ENCODE data around the gene ZNF600.
A peak's percentile ranks its signal among the peaks of the same experiment; 100 is the strongest.
"Not testable (repeated sequence)": the region's sequence is repeated elsewhere in the genome, so short reads cannot be mapped to it uniquely, and the experiment has no call there.

The ZNF600 gene

GRCh38 chr19:52786464-52787354, at the start of gene ZNF600:
TSS of gene ZNF600 (minus strand) at chr19:52786791. CDS start at chr19:52778888, 7,903 bp downstream.
- peak; percentile 62 to 63 for DNase-seq (ENCODE audit: low read depth in 1 of 2, low spot score in 1 of 2)

DNA sequence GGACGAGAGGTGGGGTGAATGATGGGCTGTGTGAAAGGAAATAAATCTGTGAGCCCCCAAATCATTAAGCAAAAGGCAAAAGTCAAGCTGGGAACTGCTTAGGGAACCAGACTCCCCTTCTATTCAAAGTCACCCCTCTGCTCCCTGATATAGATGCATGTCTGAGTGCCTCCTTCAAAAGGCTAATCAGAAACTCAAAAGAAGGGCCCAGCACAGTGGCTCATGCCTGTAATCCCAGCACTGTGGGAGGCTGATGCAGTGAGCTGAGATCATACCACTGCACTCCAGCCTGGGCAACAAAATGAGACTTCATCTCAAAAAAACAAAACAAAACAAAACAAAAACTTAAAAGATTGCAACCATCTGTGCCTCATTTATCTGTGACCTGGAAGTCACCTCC, 47.7 kb upstream of the ZNF600 start:
- DNase-seq (ENCODE audit: low read depth in 1 of 2, low spot score in 1 of 2), result not testable (repeated sequence)

- DNase-seq (ENCODE audit: low read depth in 1 of 2, low spot score in 1 of 2), result not testable (repeated sequence)
These were observed 47.0 kb upstream of the ZNF600 start for GRCh38 chr19:52833541-52833940.

DNA sequence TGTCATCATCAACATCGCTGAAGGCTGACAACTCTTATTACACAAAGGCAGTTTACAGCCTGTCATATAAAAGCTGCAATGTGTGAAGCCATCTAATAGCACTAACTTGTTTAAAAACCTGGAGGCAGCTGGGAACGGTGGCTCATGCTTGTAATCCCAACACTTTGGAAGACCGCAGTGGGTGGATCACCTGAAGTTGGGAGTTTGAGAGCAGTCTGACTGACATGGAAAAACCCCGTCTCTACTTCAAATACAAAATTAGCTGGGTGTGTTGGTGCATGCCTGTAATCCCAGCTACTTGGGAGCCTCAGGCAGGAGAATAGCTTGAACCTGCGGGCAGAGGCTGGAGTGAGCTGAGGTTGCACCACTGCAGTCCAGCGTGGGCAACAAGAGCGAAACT, 43.3 kb upstream of the ZNF600 start:
- DNase-seq (ENCODE audit: low read depth in 1 of 2, low spot score in 1 of 2), result not testable (repeated sequence)

GRCh38 chr19:52825765-52826164, 39.2 kb upstream of the ZNF600 start:
- no peak for DNase-seq (ENCODE audit: low read depth in 1 of 2, low spot score in 1 of 2)

GRCh38 chr19:52823676-52824075, 37.1 kb upstream of the ZNF600 start:
- DNase-seq (ENCODE audit: low read depth in 1 of 2, low spot score in 1 of 2), result no peak

DNA sequence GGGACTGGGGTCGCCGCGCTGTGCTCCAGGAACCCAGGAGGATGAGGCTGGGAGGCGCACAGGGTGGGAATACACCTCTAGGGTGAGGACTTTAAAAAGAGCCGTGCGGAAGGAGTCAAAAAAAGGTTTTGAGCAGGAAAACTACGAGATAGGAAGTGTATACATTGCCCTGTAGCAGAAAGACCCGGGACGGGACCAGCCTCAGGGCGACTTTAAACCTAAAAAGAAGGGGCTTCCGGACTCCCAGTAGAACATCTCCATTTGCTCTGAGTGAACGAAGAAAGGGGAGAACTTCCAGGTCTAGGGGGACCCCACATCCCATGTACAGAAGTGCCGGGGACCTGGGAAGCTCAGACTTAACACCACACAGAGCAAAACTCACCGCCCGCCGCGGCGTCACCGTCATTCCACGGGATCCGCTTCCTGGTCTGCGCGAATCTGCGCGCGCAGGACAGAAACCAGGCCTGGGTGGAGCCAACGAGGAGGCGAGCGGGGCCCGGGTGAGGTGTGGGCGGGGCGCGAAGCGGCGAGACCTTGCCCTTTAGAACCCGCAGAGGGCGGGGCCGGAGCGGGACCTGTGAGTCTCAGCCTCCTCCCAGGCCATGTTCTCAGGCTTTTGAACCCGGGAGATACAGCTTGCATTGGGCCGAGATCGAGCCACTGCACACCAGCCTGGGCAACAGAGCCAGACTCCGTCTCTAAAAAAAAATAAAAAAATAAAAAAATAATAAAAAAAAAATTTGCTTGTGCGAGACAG, 34.8 kb upstream of the ZNF600 start, which contains the start of gene ZNF28:
ZNF28 (minus strand) TSS at position 430 of the 757 bp plus-strand sequence. CDS start 3,675 bp downstream, outside the sequence.
- peak; percentile 25 to 39 for DNase-seq (ENCODE audit: low read depth in 1 of 2, low spot score in 1 of 2)

DNA sequence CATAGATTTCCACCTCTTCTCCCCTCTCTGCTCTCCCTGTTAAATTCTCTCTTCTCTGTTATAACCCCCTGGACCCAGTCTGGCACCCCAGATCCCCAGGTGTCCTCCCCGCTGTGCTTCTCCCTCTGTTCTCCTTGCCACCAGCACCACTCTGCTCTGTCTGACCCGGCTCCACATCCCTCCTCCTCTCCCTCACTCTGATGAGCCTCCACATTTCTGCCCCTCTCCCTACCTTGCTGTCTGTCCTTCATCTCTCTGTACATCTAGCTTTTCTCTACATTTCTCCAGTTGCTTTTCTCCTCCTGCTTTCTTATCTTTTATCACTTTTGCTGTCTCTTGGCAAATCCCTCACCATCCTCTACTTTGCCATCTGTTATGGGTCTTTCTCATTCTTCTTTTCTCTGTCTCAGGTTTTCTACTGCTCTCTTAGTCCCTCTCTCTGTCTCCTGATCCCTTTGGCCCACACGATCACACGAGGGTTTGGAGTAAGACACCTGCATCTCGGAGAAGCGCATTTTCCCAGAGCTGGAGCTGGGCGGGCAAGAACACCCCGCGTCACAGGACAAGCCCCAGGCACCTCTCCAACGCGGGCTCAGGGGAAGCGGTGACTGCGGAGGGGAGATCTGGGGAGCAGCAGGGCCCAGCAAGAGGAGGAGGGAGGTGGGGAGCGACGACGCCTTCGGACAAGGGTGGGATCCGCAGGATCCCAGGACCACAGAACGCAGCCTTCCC, 34.0 kb upstream of the ZNF600 start:
- not testable (repeated sequence) for DNase-seq (ENCODE audit: low read depth in 1 of 2, low spot score in 1 of 2)

- no peak for DNase-seq (ENCODE audit: low read depth in 1 of 2, low spot score in 1 of 2)
These were observed 23.2 kb upstream of the ZNF600 start for GRCh38 chr19:52809801-52810200.

GRCh38 chr19:52799950-52800640, 13.5 kb upstream of the ZNF600 start:
- not testable (repeated sequence) for DNase-seq (ENCODE audit: low read depth in 1 of 2, low spot score in 1 of 2)

DNA sequence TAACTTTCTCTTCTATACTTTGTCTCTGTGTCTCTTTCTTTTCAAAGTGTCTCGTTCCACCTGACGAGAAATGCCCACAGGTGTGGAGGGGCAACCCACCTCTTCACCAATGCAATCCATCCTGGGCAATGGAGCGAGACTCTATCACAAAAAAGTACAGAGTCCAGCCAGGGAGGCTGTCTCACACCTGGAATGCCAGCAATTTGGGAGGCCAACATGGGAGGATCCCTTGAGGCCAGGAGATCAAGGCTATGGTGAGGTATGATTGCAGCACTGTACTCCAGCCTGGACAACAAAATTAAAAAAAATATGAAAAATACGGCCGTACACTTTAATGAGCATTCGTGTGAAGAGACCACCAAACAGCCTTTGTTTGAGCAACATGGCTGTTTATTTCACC, 2.8 kb upstream of the ZNF600 start:
- no peak for DNase-seq (ENCODE audit: low read depth in 1 of 2, low spot score in 1 of 2)

GRCh38 chr19:52786078-52786463, 520 bp downstream of the ZNF600 start:
- DNase-seq (ENCODE audit: low read depth in 1 of 2, low spot score in 1 of 2), result peak in 1 of 2 donors; percentile 1

DNA sequence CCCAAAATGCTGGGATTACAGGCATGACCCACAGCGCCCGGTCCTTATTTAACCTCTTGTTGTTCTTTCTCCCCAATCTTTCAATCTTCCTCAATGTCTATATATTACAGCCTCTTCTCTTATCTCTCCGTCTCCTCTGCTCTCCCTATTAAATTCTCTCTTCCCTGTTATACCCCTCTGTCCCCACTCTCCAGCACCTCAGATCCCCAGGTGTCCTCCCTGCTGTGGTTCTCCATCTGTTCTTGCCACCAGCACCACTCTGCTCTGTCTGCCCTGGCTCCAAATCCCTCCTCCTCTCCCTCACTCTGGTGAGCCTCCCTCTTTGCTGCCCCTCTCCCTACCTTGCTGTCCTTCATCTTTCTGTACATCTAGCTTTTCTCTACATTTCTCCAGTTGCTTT, 1.1 kb downstream of the ZNF600 start:
- no peak for DNase-seq (ENCODE audit: low read depth in 1 of 2, low spot score in 1 of 2)

DNA sequence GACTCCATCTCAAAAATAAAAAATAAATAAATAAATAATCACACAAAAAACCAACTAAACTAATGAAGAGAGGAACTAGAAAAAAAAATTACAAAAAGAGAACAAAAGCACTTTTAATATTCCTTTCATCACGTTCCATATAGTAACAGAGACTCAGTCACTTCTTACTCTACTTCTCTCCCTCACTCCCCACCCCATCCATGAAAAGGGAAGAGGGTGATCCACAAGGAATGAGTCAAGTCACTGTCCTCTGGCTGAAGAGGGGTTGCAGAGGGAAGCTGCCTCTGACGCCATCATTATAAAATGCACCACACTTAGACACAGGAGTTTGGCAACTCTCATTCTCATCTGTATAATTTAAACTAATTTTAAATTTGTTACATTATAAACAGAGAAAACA, 3.7 kb downstream of the ZNF600 start:
- DNase-seq (ENCODE audit: low read depth in 1 of 2, low spot score in 1 of 2), result not testable (repeated sequence)

DNA sequence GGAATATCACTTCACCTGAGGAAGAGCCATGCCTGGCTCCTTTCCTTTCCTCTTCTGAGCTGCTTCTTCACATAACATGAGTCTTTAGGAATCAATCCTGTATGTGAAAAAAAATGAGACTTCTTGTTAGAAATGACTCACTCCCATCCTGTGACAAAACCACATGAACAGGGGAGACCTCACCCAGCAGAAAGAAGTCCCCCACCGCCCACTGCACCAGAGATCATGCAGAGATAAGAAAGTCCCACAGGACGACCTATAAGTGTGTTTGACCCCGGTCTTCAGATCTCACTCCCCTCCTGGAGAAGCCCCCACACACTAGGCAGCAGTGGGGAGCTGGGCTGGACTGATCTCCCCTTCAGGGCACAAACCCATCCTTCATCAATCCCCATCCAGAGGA, 7.8 kb downstream of the ZNF600 start:
- DNase-seq (ENCODE audit: low read depth in 1 of 2, low spot score in 1 of 2), result no peak

GRCh38 chr19:52756447-52756846, 30.1 kb downstream of the ZNF600 start:
- DNase-seq (ENCODE audit: low read depth in 1 of 2, low spot score in 1 of 2), result not testable (repeated sequence)

DNA sequence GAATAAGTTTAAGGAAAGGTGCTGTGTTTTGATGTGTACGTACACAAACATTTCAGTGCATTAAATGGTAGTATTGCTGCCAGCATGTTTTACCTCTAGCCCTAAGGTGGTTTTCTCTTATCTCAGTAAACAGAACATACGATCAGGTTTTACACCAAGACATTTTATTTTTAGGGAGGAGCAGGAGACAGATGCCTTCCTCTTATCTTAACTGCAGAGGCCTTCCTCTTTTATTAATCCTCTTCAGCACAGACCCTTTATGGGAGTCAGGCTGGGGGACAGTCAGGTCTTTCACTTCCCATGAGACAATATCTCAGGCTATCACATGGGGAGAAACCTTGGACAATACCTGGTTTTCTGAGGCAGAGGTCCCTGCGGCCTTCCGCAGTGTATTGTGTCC, 36.8 kb downstream of the ZNF600 start:
- no peak for DNase-seq (ENCODE audit: low read depth in 1 of 2, low spot score in 1 of 2)

GRCh38 chr19:52748336-52748950, 38.1 kb downstream of the ZNF600 start:
- DNase-seq (ENCODE audit: low read depth in 1 of 2, low spot score in 1 of 2), result no peak

- not testable (repeated sequence) for DNase-seq (ENCODE audit: low read depth in 1 of 2, low spot score in 1 of 2)
These were observed 40.7 kb downstream of the ZNF600 start for GRCh38 chr19:52745919-52746318.

DNA sequence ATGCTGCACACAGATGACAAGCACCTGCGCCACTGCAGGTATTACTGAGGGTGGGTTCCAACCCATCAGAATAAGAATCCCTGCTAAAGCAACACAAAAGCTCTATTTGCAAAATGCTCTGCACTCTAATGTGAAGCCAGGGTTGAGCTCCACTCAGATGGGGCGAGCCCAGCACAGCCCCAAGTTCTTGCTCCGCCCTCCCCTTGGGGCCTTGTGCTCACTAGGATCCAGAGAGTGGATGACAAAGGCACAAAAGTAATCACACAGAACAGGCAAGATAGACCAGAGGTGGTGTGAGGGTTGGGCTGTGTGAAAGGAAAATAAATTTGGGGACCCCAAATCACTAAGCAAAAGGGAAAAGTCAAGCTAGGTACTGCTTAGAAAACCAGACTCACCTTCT, 43.5 kb downstream of the ZNF600 start:
- DNase-seq (ENCODE audit: low read depth in 1 of 2, low spot score in 1 of 2), result no peak
